K562 (cell line): ENCODE measurements around the gene SELENOI. TPM values are rescaled to one million over a fixed set of nuclear protein-coding genes. Genes with fewer than 3 reads are reported as not detected.

Source experiments
- CBFA2T3 ChIP-seq: fragments of 450-650 bp; IDR thresholded peaks from 2 replicates; pipeline ENCODE4 v1.6.1; 2017
- CCAR2 ChIP-seq: fragments of 200-400 bp; formaldehyde crosslinking; IDR thresholded peaks from 2 replicates; pipeline ENCODE4 v1.6.1; 2017; ENCODE audit warnings: mild to moderate bottlenecking, low read depth, low read length
- ELF2 ChIP-seq: fragments of 250-450 bp; sonication (Bioruptor Pico); IDR thresholded peaks from 2 replicates; pipeline ENCODE4 v1.5.0; 2021; ENCODE audit warnings: mild to moderate bottlenecking
- ERF ChIP-seq: fragments of 450-650 bp; formaldehyde crosslinking; IDR thresholded peaks from 2 replicates; pipeline ENCODE4 v1.4.0; 2020; ENCODE audit warnings: mild to moderate bottlenecking, mixed read lengths
- JUN ChIP-seq, 2 experiments: sonication (generic) in 1 of 2; formaldehyde crosslinking in 1 of 2; IDR thresholded peaks; 2 replicates each; pipeline versions ENCODE4 v1.6.1 to v1.8.0; 2012 to 2022; ENCODE audit warnings: borderline replicate concordance in 2 of 2, mild to moderate bottlenecking in 2 of 2, improper control_type of control experiment in 1 of 2, low read depth in 1 of 2, low read length in 1 of 2, missing genetic modification reagents in 1 of 2
- PHB ChIP-seq: fragments of 250-450 bp; sonication (Bioruptor Pico); IDR thresholded peaks from 2 replicates; pipeline ENCODE4 v1.5.0; 2021
- RUNX1 ChIP-seq: sonication (generic); IDR thresholded peaks from 2 replicates; pipeline ENCODE4 v1.6.1; 2016; ENCODE audit warnings: antibody characterized with exemption, low read depth
- XRCC5 ChIP-seq: fragments of 200-400 bp; formaldehyde crosslinking; IDR thresholded peaks from 2 replicates; pipeline ENCODE4 v1.6.1; 2017; ENCODE audit warnings: low read depth, mild to moderate bottlenecking, low read length
- ZNF41 ChIP-seq: fragments of 250-450 bp; sonication (Bioruptor Pico); conservative IDR thresholded peaks from 2 replicates; pipeline ENCODE4 v1.4.0; 2020; ENCODE audit warnings: mild to moderate bottlenecking
- polyA plus RNA-seq, 8 experiments: library from polyadenylated mRNA; depleted of rRNA in 4 of 8; stranded (reverse) in 5 of 8; unstranded in 3 of 8; fragments of >200 nt; fragmentation: Nextera tagmentation in 2 of 8; fragmentation: Illumina TruSeq in 1 of 8; extraction: Ambion mirVana in 2 of 8; extraction: Trizol in 1 of 8; gene quantifications; 2 replicates each; pipeline versions ENCODE4 v1.2.1 to v1.2.3, GENCODE V29; 2011 to 2014; ENCODE audit warnings: inconsistent platforms in 1 of 8, missing spikeins in 1 of 8
- total RNA-seq, 7 experiments: library from RNA; depleted of rRNA in 6 of 7; stranded (reverse); fragments of >200 nt in 6 of 7; fragmentation: Illumina TruSeq in 2 of 7; extraction: Trizol in 2 of 7; gene quantifications; 2 replicates each; pipeline versions ENCODE4 v1.2.1 to v1.2.3, GENCODE V29; 2011 to 2021; ENCODE audit warnings: low replicate concordance in 1 of 7
- TF ChIP-seq, protein P1 (sequence below): sonication (generic); formaldehyde crosslinking; IDR thresholded peaks from 2 replicates; pipeline ENCODE4 v1.9.0; 2022; ENCODE audit warnings: mild to moderate bottlenecking, missing genetic modification reagents
- TF ChIP-seq, protein P2 (sequence below): fragments of 200-800 bp; sonication (Bioruptor generic); IDR thresholded peaks from 2 replicates; pipeline ENCODE4 v1.6.1; 2016; ENCODE audit warnings: missing genetic modification characterization, missing compliant biosample characterization
- TF ChIP-seq, protein P3 (sequence below), 2 experiments: fragments of 450-650 bp; IDR thresholded peaks; 2 replicates each; pipeline ENCODE4 v1.6.1; 2016

Gene SELENOI
- total and polyA plus RNA-seq, 9 of the 15 experiments (the other 6 are each of a cell fraction or from before 2014, with no cell fraction given): 9.6 to 46.9 (median 24.4) TPM

DNA sequence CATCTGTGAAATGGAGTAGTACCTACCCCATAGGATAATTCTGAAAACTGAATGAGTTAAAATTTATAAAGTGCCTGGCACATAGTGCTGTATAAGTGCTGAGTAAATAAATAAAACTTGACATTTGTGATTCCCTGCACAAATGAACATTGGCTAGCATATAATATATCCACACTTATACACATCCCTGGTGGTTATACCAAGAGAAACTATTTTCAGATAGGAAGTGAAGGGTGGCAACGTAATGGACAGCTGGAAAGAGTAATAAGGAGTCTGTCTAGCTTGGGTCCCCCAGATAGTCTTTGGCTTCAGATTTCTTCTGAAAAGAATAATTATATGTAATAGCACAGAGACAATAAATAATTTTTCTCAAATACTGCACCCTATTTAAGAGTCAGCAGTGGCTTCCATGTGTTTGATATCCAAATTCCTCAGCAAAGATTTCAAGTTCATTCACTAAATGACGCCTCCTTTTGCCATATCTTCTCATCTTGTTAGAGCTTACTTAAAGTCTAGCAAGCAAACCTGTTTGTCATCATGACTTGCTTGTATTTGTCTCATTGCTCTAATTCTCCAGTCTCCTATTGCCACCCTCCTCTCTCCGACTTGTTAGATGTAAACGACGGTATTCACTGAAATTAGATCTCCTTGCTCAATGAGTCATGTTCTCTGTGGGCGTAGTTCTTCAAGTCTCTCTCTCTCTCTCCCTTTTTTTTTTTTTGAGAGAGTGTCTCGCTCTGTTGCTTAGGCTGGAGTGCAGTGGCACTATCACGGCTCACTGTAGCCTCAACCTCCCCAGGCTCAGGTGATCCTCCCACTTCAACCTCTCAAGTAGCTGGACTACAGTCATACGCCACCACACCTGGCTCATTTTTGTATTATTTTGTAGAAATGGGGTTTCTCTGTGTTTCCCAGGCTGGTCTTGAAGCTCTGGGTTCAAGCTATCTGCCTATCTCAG, 9.4 kb downstream of the SELENOI start (continued):
- TF ChIP-seq, protein P1, sequence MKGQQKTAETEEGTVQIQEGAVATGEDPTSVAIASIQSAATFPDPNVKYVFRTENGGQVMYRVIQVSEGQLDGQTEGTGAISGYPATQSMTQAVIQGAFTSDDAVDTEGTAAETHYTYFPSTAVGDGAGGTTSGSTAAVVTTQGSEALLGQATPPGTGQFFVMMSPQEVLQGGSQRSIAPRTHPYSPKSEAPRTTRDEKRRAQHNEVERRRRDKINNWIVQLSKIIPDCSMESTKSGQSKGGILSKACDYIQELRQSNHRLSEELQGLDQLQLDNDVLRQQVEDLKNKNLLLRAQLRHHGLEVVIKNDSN (CRISPR knock-in tag): no peak
- TF ChIP-seq XRCC5 (no peak), CCAR2 (no peak), PHB (CRISPR knock-in tag) (no peak), RUNX1 (no peak), ZNF41 (CRISPR knock-in tag) (no peak), CBFA2T3 (peak; percentile 54), JUN (IDR thresholded peaks at IDR 0.05; ENCODE audit: borderline replicate concordance, low read depth, low read length) (peak; percentile 91), JUN (CRISPR knock-in tag; IDR thresholded peaks at IDR 0.05; ENCODE audit: borderline replicate concordance) (0 out of 2 replicates have a peak, but pooled peaks have one; percentile 48), ERF (no peak), ELF2 (CRISPR knock-in tag) (no peak)
- TF ChIP-seq, protein P2, sequence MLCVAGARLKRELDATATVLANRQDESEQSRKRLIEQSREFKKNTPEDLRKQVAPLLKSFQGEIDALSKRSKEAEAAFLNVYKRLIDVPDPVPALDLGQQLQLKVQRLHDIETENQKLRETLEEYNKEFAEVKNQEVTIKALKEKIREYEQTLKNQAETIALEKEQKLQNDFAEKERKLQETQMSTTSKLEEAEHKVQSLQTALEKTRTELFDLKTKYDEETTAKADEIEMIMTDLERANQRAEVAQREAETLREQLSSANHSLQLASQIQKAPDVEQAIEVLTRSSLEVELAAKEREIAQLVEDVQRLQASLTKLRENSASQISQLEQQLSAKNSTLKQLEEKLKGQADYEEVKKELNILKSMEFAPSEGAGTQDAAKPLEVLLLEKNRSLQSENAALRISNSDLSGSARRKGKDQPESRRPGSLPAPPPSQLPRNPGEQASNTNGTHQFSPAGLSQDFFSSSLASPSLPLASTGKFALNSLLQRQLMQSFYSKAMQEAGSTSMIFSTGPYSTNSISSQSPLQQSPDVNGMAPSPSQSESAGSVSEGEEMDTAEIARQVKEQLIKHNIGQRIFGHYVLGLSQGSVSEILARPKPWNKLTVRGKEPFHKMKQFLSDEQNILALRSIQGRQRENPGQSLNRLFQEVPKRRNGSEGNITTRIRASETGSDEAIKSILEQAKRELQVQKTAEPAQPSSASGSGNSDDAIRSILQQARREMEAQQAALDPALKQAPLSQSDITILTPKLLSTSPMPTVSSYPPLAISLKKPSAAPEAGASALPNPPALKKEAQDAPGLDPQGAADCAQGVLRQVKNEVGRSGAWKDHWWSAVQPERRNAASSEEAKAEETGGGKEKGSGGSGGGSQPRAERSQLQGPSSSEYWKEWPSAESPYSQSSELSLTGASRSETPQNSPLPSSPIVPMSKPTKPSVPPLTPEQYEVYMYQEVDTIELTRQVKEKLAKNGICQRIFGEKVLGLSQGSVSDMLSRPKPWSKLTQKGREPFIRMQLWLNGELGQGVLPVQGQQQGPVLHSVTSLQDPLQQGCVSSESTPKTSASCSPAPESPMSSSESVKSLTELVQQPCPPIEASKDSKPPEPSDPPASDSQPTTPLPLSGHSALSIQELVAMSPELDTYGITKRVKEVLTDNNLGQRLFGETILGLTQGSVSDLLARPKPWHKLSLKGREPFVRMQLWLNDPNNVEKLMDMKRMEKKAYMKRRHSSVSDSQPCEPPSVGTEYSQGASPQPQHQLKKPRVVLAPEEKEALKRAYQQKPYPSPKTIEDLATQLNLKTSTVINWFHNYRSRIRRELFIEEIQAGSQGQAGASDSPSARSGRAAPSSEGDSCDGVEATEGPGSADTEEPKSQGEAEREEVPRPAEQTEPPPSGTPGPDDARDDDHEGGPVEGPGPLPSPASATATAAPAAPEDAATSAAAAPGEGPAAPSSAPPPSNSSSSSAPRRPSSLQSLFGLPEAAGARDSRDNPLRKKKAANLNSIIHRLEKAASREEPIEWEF (CRISPR knock-in tag): no peak
- TF ChIP-seq, protein P3, sequence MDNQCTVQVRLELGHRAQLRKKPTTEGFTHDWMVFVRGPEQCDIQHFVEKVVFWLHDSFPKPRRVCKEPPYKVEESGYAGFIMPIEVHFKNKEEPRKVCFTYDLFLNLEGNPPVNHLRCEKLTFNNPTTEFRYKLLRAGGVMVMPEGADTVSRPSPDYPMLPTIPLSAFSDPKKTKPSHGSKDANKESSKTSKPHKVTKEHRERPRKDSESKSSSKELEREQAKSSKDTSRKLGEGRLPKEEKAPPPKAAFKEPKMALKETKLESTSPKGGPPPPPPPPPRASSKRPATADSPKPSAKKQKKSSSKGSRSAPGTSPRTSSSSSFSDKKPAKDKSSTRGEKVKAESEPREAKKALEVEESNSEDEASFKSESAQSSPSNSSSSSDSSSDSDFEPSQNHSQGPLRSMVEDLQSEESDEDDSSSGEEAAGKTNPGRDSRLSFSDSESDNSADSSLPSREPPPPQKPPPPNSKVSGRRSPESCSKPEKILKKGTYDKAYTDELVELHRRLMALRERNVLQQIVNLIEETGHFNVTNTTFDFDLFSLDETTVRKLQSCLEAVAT (IDR thresholded peaks at IDR 0.05): peak; percentile 12 to 75; a peak in 2 of 4 replicates
